OCI-LY1 (cell line): ENCODE measurements around the gene TRIM67.
"Not testable (repeated sequence)": the region's sequence is repeated elsewhere in the genome, so short reads cannot be mapped to it uniquely, and the experiment has no call there.

Source experiments
- H2AFZ ChIP-seq: fragments of 200-600 bp; sonication (generic), shearing (Covaris generic); 2 replicates; pipeline ENCODE4 v1.6.0; 2014; ENCODE audit warnings: antibody characterized with exemption, mild to moderate bottlenecking, low read length
- H3F3A ChIP-seq: fragments of 200-600 bp; sonication (generic), shearing (Covaris generic); 2 replicates; pipeline ENCODE4 v1.6.0; 2014; ENCODE audit warnings: mild to moderate bottlenecking, antibody characterized with exemption, low read length, moderate library complexity; ENCODE audit not compliant: insufficient read depth
- H3K27ac ChIP-seq: fragments of 200-600 bp; sonication (generic); 2 replicates; pipeline ENCODE4 v1.5.1; 2014; ENCODE audit warnings: low read length, mixed run types, mild to moderate bottlenecking, low read depth; ENCODE audit not compliant: poor library complexity, severe bottlenecking
- H3K27me3 ChIP-seq: fragments of 200-600 bp; sonication (generic); 2 replicates; pipeline ENCODE4 v1.6.0; 2014; ENCODE audit warnings: antibody characterized with exemption, mild to moderate bottlenecking, low read length, moderate library complexity; ENCODE audit not compliant: insufficient read depth
- H3K36me3 ChIP-seq: fragments of 200-600 bp; sonication (generic); 2 replicates; pipeline ENCODE4 v1.6.1; 2014; ENCODE audit warnings: mild to moderate bottlenecking, antibody characterized with exemption, low read length, moderate library complexity, mixed read lengths; ENCODE audit not compliant: insufficient read depth
- H3K4me1 ChIP-seq: fragments of 200-600 bp; sonication (generic); 2 replicates; pipeline ENCODE4 v1.5.1; 2014; ENCODE audit warnings: mild to moderate bottlenecking, low read length, moderate library complexity; ENCODE audit not compliant: insufficient read depth, severe bottlenecking
- H3K4me2 ChIP-seq: fragments of 200-600 bp; sonication (generic), shearing (Covaris generic); 2 replicates; pipeline ENCODE4 v1.6.1; 2014; ENCODE audit warnings: low read length
- H3K4me3 ChIP-seq: fragments of 200-600 bp; sonication (generic); 2 replicates; pipeline ENCODE4 v1.5.1; 2014; ENCODE audit warnings: low read length, low read depth, mild to moderate bottlenecking, mixed read lengths; ENCODE audit not compliant: poor library complexity, severe bottlenecking
- H3K79me2 ChIP-seq: fragments of 200-600 bp; shearing (Covaris generic); 2 replicates; pipeline ENCODE4 v1.6.1; 2016; ENCODE audit warnings: mixed run types, low read length, mixed read lengths; ENCODE audit not compliant: insufficient read depth
- H3K9ac ChIP-seq: fragments of 200-600 bp; sonication (generic), shearing (Covaris generic); 2 replicates; pipeline ENCODE4 v1.6.1; 2014; ENCODE audit warnings: mild to moderate bottlenecking, low read length, mixed read lengths
- H3K9me2 ChIP-seq: fragments of 200-600 bp; sonication (generic), shearing (Covaris generic); 2 replicates; pipeline ENCODE4 v1.6.1; 2014; ENCODE audit warnings: low read depth, mild to moderate bottlenecking, low read length, mixed read lengths
- H3K9me3 ChIP-seq: fragments of 200-600 bp; shearing (Covaris generic); 2 replicates; pipeline ENCODE4 v1.6.1; 2014; ENCODE audit warnings: low read length, mixed read lengths
- H4K20me1 ChIP-seq: fragments of 200-600 bp; sonication (generic), shearing (Covaris generic); 2 replicates; pipeline ENCODE4 v1.6.0; 2016; ENCODE audit warnings: mild to moderate bottlenecking, low read length; ENCODE audit not compliant: insufficient read depth
- CTCF ChIP-seq: fragments of 200-600 bp; sonication (generic), shearing (Covaris generic); IDR thresholded peaks from 2 replicates; pipeline ENCODE4 v1.5.1; 2017; ENCODE audit warnings: mild to moderate bottlenecking, antibody characterized with exemption, low read length, moderate library complexity, mixed read lengths
- EZH2 ChIP-seq: fragments of 200-600 bp; sonication (generic), shearing (Covaris generic); IDR thresholded peaks from 2 replicates; pipeline ENCODE4 v1.8.0; 2017; ENCODE audit warnings: borderline replicate concordance, mixed run types, mild to moderate bottlenecking, antibody characterized with exemption, low read length, moderate library complexity, mixed read lengths

Gene TRIM67

GRCh38 chr1:231210126-231210525 is 48.3 kb downstream of the TRIM67 start:
- Histone ChIP-seq H3K27ac (no peak overlapping the region), H3K27me3 (no peaks in the 10 kb centered on the region)

GRCh38 chr1:231211005-231211857 is 49.4 kb downstream of the TRIM67 start:
- Histone ChIP-seq H3K9me2 (no peaks in the 10 kb centered on the region), H3K27me3 (no peaks in the 10 kb centered on the region), H3K9ac (peak overlapping the region; percentile 50; the same call in 1 of the 2 replicates)

More at GRCh38 chr1:231210126-231210525, 48.3 kb downstream of the TRIM67 start:
- H3K9ac ChIP-seq, result no peak overlapping the region
- H3K9me2 ChIP-seq, result no peaks in the 10 kb centered on the region
- H3F3A ChIP-seq, result no peaks in the 10 kb centered on the region
- TF ChIP-seq EZH2, result no peak
- TF ChIP-seq CTCF, result no peak
- no peaks in the 10 kb centered on the region for H3K79me2 ChIP-seq
- peaks cover 16% of the 10 kb centered on the region for H3K4me1 ChIP-seq
- no peaks in the 10 kb centered on the region for H4K20me1 ChIP-seq
- no peak overlapping the region for H3K4me2 ChIP-seq
- no peaks in the 10 kb centered on the region for H3K9me3 ChIP-seq
- H3K36me3 ChIP-seq, result no peaks in the 10 kb centered on the region
- no peak overlapping the region for H3K4me3 ChIP-seq
- H2AFZ ChIP-seq, result no peak overlapping the region

GRCh38 chr1:231212301-231212700 is 50.4 kb downstream of the TRIM67 start:
- H3K9me3 ChIP-seq, H3F3A ChIP-seq, H3K36me3 ChIP-seq, H3K9ac ChIP-seq, H3K27me3 ChIP-seq, H3K27ac ChIP-seq, H2AFZ ChIP-seq, H3K79me2 ChIP-seq, H3K4me3 ChIP-seq, H3K4me2 ChIP-seq, H3K9me2 ChIP-seq, H4K20me1 ChIP-seq: not testable (repeated sequence)
- H3K4me1 ChIP-seq, result peaks cover 29% of the 10 kb centered on the region

More at GRCh38 chr1:231211005-231211857, 49.4 kb downstream of the TRIM67 start:
- no peaks in the 10 kb centered on the region for H3K36me3 ChIP-seq
- H3K4me3 ChIP-seq, result peak overlapping the region; percentile 54
- H4K20me1 ChIP-seq, result no peaks in the 10 kb centered on the region
- H3K4me1 ChIP-seq, result peaks cover 28% of the 10 kb centered on the region
- no peaks in the 10 kb centered on the region for H3K9me3 ChIP-seq
- H2AFZ ChIP-seq, result no peak overlapping the region
- H3K27ac ChIP-seq, result no peak overlapping the region
- TF ChIP-seq EZH2 (no peak), CTCF (peak; percentile 89)
- no peaks in the 10 kb centered on the region for H3K79me2 ChIP-seq
- peak overlapping the region; percentile 79 for H3K4me2 ChIP-seq
- H3F3A ChIP-seq, result no peaks in the 10 kb centered on the region
